ENCODE measurements around the gene MS4A10. TPM values are rescaled to one million over a fixed set of nuclear protein-coding genes. Genes with fewer than 3 reads are reported as not detected.
A peak's percentile ranks its signal among the peaks of the same experiment; 100 is the strongest.

MS4A10 gene
- total and polyA plus RNA-seq, 2 of the 8 experiments (the other 6 are each of a cell fraction or from before 2014, with no cell fraction given) = not detected

GRCh38 chr11:60831143-60831500 is 46.0 kb downstream of the MS4A10 start:
- Histone ChIP-seq H2BK12ac (ENCODE audit: low read depth, low read length) (no peak overlapping the region), H3K18ac (ENCODE audit: extremely low read depth, low read length) (no peak overlapping the region), H3K79me1 (ENCODE audit: low read depth, low read length) (no peaks in the 10 kb centered on the region), H4K5ac (ENCODE audit: insufficient read length, low read depth, low read length) (no peak overlapping the region), H3K4me3 (ENCODE audit: extremely low read depth in 1 of 4, insufficient read depth in 2 of 4, low read depth in 3 of 4, low read length in 4 of 4) (no peak overlapping the region), H4K8ac (ENCODE audit: extremely low read depth, insufficient read depth, low read length) (no peak overlapping the region), H3K9me3 (ENCODE audit: insufficient read depth in 2 of 2, low read depth in 1 of 2, low read length in 1 of 2) (no peaks in the 10 kb centered on the region), H3K9ac (replicated peaks in 1 of 4; ENCODE audit: extremely low read depth in 1 of 4, low read depth in 3 of 4, low read length in 3 of 4) (no peak overlapping the region), H2AK5ac (ENCODE audit: low read depth, low read length) (no peak overlapping the region), H3K79me2 (ENCODE audit: control insufficient read depth in 1 of 2, insufficient read depth in 2 of 2, low read length in 2 of 2) (no peaks in the 10 kb centered on the region), H3K4ac (replicated peaks; ENCODE audit: insufficient read length, low read depth, low read length) (no peak overlapping the region), H4K91ac (replicated peaks; ENCODE audit: insufficient read length, low read length) (no peak overlapping the region), H3K23me2 (ENCODE audit: low read depth, low read length) (no peaks in the 10 kb centered on the region), H2BK5ac (ENCODE audit: low read depth, low read length) (no peak overlapping the region), H2BK15ac (ENCODE audit: low read length) (no peak overlapping the region), H3K36me3 (ENCODE audit: control insufficient read depth in 2 of 4, insufficient read depth in 4 of 4, low read length in 3 of 4) (no peaks in the 10 kb centered on the region), H3K27me3 (replicated peaks in 1 of 4; ENCODE audit: control insufficient read depth in 3 of 4, extremely low read depth in 1 of 4, insufficient read depth in 3 of 4, low read length in 3 of 4) (no peaks in the 10 kb centered on the region; a peak in 1 of 7 replicates), H3K14ac (ENCODE audit: insufficient read length) (no peak overlapping the region), H2AFZ (ENCODE audit: low read length) (no peak overlapping the region), H3K4me2 (ENCODE audit: insufficient read depth in 1 of 2, low read depth in 2 of 2, low read length in 2 of 2) (no peak overlapping the region), H3K56ac (replicated peaks; ENCODE audit: insufficient read length, low read depth, low read length) (no peak overlapping the region), H3K27ac (ENCODE audit: low read depth, low read length) (no peak overlapping the region), H2BK120ac (replicated peaks; ENCODE audit: low read depth, low read length) (no peak overlapping the region), H2BK20ac (ENCODE audit: low read length) (no peak overlapping the region), H4K20me1 (replicated peaks in 1 of 2; ENCODE audit: control insufficient read depth in 1 of 2, insufficient read depth in 2 of 2, low read length in 2 of 2) (no peaks in the 10 kb centered on the region), H3K23ac (ENCODE audit: insufficient read length) (no peak overlapping the region), H3K4me1 (replicated peaks in 1 of 4; ENCODE audit: control insufficient read depth in 3 of 4, insufficient read depth in 4 of 4, low read length in 3 of 4) (no peaks in the 10 kb centered on the region)
- FAIRE-seq (no peak), DNase-seq (ENCODE audit: low read depth in 1 of 2, low spot score in 2 of 2) (peak; percentile 49 to 85)
- ChIA-PET POLR2A (ENCODE audit: partially characterized antibody) (interaction anchor here (0.8 to 3.3 kb wide), 6 partner anchors 10 to 75 kb away, joined by 3 to 17 read pairs (median 4); partner anchors contain the start of gene PRPF19), CTCF (ENCODE audit: partially characterized antibody) (interaction anchor here (0.7 to 18.0 kb wide), 35 partner anchors 10 to 207 kb away, joined by 3 to 522 read pairs (median 6); partner anchors contain the start of genes CCDC86, PRPF19, PTGDR2 and ZP1)
- 27% methylated on average over 8 of the region's 8 CpGs; no CpG with 5 or more reads in 1 of the 2 experiments for WGBS, 2 experiments (ENCODE audit: extremely low coverage in 1 of 2, insufficient coverage in 1 of 2, insufficient read length in 1 of 2, insufficient replicate concordance in 2 of 2, low coverage in 1 of 2, low lambda C conversion rate in 2 of 2, missing lambda C conversion rate in 1 of 2)
- TF ChIP-seq ATF3 (IDR thresholded peaks at IDR 0.05; ENCODE audit: insufficient read depth, low read depth, low read length) (no peak), YY1 (IDR thresholded peaks at IDR 0.05; ENCODE audit: low read depth, low read length) (peak; percentile 46; the same call in 1 of the 2 replicates), POU5F1 (IDR thresholded peaks at IDR 0.05; ENCODE audit: low read depth, low read length) (no peak), RAD21 (IDR thresholded peaks at IDR 0.05 in 1 of 2, conservative IDR thresholded peaks at IDR 0.05 in 1 of 2; ENCODE audit: low read depth in 2 of 2, low read length in 2 of 2) (peak; percentile 95 to 97), MAX (IDR thresholded peaks at IDR 0.05) (peak; percentile 36; the same call in 1 of the 2 replicates), CTCF (IDR thresholded peaks at IDR 0.05; ENCODE audit: control extremely low read depth in 1 of 3, insufficient read depth in 1 of 3, low read depth in 1 of 3, low read length in 3 of 3) (peak; percentile 88 to 95 (median 92)), TCF12 (IDR thresholded peaks at IDR 0.05; ENCODE audit: low read depth, low read length) (0 out of 2 replicates have a peak, but pooled peaks have one; percentile 69), TEAD4 (IDR thresholded peaks at IDR 0.05; ENCODE audit: low read depth, low read length) (peak; percentile 3; the same call in 1 of the 2 replicates)

All from H1 (cell line).